ENCODE results near the gene FALEC. TPM values are rescaled to one million over a fixed set of nuclear protein-coding genes. Genes with fewer than 3 reads are reported as not detected.

FALEC gene
- polyA plus RNA-seq, 1 donor from 2014 or later: not detected

DNA sequence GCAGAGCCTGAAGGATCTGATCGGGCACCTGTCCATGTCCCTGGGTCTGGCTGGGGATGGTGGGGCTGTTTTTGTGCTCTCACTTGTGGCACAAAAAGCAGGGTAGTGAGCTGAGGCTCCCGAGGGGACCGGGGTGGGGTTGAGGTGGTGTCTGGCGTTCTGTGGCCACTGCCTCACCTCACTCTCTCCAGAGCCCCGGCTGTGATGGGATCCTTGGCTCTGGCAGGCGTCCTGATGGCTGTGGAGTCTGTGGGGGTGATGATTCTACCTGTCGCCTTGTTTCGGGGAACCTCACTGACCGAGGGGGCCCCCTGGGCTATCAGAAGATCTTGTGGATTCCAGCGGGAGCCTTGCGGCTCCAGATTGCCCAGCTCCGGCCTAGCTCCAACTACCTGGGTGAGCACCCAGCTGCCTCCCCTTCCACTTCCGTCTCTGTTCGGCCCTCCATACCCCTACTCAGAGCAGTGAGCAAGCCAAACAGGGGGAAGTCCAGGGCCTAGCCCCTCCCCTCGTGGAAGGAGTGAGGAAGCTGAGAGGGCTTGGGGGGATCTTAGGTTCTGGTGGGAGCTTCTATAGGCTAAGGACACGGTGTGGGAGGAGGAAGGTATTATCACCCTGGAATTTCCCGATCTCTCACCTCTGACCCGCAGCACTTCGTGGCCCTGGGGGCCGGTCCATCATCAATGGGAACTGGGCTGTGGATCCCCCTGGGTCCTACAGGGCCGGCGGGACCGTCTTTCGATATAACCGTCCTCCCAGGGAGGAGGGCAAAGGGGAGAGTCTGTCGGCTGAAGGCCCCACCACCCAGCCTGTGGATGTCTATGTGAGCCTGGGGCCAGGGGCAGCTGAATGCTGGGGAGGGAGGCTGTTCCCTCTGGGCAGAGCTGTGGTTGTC lies 40.7 kb downstream of the FALEC start:
- H2AFZ ChIP-seq (ENCODE audit: low read depth, low read length): no peak overlapping the region
- no peaks in the 10 kb centered on the region for H3K27me3 ChIP-seq (ENCODE audit: insufficient read depth, low read depth, low read length)
- H3K9ac ChIP-seq (ENCODE audit: low read length): no peak overlapping the region
- no peaks in the 10 kb centered on the region for H3K9me2 ChIP-seq (ENCODE audit: insufficient read depth, low read length)
- H3K9me3 ChIP-seq (ENCODE audit: low read length): no peaks in the 10 kb centered on the region
- no peaks in the 10 kb centered on the region for H3K79me2 ChIP-seq (replicated peaks; ENCODE audit: insufficient read depth, low read length)
- no peaks in the 10 kb centered on the region for H3K36me3 ChIP-seq (ENCODE audit: insufficient read depth, low read length)
- no peaks in the 10 kb centered on the region for H4K20me1 ChIP-seq (ENCODE audit: insufficient read depth)
- TF ChIP-seq, protein P1, sequence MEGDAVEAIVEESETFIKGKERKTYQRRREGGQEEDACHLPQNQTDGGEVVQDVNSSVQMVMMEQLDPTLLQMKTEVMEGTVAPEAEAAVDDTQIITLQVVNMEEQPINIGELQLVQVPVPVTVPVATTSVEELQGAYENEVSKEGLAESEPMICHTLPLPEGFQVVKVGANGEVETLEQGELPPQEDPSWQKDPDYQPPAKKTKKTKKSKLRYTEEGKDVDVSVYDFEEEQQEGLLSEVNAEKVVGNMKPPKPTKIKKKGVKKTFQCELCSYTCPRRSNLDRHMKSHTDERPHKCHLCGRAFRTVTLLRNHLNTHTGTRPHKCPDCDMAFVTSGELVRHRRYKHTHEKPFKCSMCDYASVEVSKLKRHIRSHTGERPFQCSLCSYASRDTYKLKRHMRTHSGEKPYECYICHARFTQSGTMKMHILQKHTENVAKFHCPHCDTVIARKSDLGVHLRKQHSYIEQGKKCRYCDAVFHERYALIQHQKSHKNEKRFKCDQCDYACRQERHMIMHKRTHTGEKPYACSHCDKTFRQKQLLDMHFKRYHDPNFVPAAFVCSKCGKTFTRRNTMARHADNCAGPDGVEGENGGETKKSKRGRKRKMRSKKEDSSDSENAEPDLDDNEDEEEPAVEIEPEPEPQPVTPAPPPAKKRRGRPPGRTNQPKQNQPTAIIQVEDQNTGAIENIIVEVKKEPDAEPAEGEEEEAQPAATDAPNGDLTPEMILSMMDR (IDR thresholded peaks at IDR 0.05; ENCODE audit: poor library complexity, severe bottlenecking): no peak
- TF ChIP-seq RAD21 (conservative IDR thresholded peaks at IDR 0.05) (no peak), SMC3 (conservative IDR thresholded peaks at IDR 0.05; ENCODE audit: poor library complexity) (no peak), TAF1 (IDR thresholded peaks at IDR 0.05; ENCODE audit: low read depth) (no peak), POLR2AphosphoS5 (IDR thresholded peaks at IDR 0.05) (no peak), EZH2 (IDR thresholded peaks at IDR 0.05; ENCODE audit: borderline replicate concordance, insufficient read depth, low read length, poor library complexity, severe bottlenecking) (no peak), MXI1 (conservative IDR thresholded peaks at IDR 0.05; ENCODE audit: poor library complexity, severe bottlenecking) (no peak), EP300 (conservative IDR thresholded peaks at IDR 0.05; ENCODE audit: poor library complexity, severe bottlenecking) (no peak)
- TF ChIP-seq, protein P2, sequence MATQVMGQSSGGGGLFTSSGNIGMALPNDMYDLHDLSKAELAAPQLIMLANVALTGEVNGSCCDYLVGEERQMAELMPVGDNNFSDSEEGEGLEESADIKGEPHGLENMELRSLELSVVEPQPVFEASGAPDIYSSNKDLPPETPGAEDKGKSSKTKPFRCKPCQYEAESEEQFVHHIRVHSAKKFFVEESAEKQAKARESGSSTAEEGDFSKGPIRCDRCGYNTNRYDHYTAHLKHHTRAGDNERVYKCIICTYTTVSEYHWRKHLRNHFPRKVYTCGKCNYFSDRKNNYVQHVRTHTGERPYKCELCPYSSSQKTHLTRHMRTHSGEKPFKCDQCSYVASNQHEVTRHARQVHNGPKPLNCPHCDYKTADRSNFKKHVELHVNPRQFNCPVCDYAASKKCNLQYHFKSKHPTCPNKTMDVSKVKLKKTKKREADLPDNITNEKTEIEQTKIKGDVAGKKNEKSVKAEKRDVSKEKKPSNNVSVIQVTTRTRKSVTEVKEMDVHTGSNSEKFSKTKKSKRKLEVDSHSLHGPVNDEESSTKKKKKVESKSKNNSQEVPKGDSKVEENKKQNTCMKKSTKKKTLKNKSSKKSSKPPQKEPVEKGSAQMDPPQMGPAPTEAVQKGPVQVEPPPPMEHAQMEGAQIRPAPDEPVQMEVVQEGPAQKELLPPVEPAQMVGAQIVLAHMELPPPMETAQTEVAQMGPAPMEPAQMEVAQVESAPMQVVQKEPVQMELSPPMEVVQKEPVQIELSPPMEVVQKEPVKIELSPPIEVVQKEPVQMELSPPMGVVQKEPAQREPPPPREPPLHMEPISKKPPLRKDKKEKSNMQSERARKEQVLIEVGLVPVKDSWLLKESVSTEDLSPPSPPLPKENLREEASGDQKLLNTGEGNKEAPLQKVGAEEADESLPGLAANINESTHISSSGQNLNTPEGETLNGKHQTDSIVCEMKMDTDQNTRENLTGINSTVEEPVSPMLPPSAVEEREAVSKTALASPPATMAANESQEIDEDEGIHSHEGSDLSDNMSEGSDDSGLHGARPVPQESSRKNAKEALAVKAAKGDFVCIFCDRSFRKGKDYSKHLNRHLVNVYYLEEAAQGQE (IDR thresholded peaks at IDR 0.05; ENCODE audit: borderline replicate concordance): no peak
- no peak overlapping the region for H3K4me3 ChIP-seq (ENCODE audit: low read length)
- no peak overlapping the region for H3K27ac ChIP-seq (ENCODE audit: low read length)
- H3F3A ChIP-seq (ENCODE audit: insufficient read depth, low read length, poor library complexity, severe bottlenecking): no peaks in the 10 kb centered on the region
- H3K4me2 ChIP-seq (ENCODE audit: low read length): no peak overlapping the region

DNA sequence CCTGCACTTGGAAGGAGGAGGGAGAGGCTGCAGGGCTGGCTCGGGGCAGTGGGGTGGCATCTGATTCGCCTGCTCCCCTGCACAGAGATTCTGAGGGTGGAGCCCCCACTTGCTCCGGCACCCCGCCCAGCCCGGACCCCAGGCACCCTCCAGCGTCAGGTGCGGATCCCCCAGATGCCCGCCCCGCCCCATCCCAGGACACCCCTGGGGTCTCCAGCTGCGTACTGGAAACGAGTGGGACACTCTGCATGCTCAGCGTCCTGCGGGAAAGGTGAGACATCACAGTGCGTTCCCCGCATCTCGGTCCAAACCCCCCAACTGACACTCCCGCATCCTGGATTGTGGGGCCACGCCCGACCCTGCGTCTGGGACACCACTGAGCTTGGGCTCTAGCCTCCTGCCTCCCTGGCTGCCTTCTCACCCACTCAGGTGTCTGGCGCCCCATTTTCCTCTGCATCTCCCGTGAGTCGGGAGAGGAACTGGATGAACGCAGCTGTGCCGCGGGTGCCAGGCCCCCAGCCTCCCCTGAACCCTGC lies 41.6 kb downstream of the FALEC start:
- H3K9me2 ChIP-seq (ENCODE audit: insufficient read depth, low read length): no peaks in the 10 kb centered on the region
- H3K79me2 ChIP-seq (replicated peaks; ENCODE audit: insufficient read depth, low read length): no peaks in the 10 kb centered on the region
- no peaks in the 10 kb centered on the region for H3K36me3 ChIP-seq (ENCODE audit: insufficient read depth, low read length)
- no peak overlapping the region for H3K9ac ChIP-seq (ENCODE audit: low read length)
- no peak overlapping the region for H3K4me2 ChIP-seq (ENCODE audit: low read length)
- no peaks in the 10 kb centered on the region for H4K20me1 ChIP-seq (ENCODE audit: insufficient read depth)
- no peaks in the 10 kb centered on the region for H3K9me3 ChIP-seq (ENCODE audit: low read length)
- no peaks in the 10 kb centered on the region for H3F3A ChIP-seq (ENCODE audit: insufficient read depth, low read length, poor library complexity, severe bottlenecking)
- no peak overlapping the region for H3K4me3 ChIP-seq (ENCODE audit: low read length)
- TF ChIP-seq TAF1 (IDR thresholded peaks at IDR 0.05; ENCODE audit: low read depth) (no peak), EP300 (conservative IDR thresholded peaks at IDR 0.05; ENCODE audit: poor library complexity, severe bottlenecking) (no peak), MXI1 (conservative IDR thresholded peaks at IDR 0.05; ENCODE audit: poor library complexity, severe bottlenecking) (no peak), POLR2AphosphoS5 (IDR thresholded peaks at IDR 0.05) (no peak), RAD21 (conservative IDR thresholded peaks at IDR 0.05) (no peak), SMC3 (conservative IDR thresholded peaks at IDR 0.05; ENCODE audit: poor library complexity) (no peak), EZH2 (IDR thresholded peaks at IDR 0.05; ENCODE audit: borderline replicate concordance, insufficient read depth, low read length, poor library complexity, severe bottlenecking) (no peak)
- TF ChIP-seq, protein P1 (IDR thresholded peaks at IDR 0.05; ENCODE audit: poor library complexity, severe bottlenecking): no peak
- TF ChIP-seq, protein P2 (IDR thresholded peaks at IDR 0.05; ENCODE audit: borderline replicate concordance): no peak
- no peaks in the 10 kb centered on the region for H3K27me3 ChIP-seq (ENCODE audit: insufficient read depth, low read depth, low read length)
- no peak overlapping the region for H3K27ac ChIP-seq (ENCODE audit: low read length)
- no peak overlapping the region for H2AFZ ChIP-seq (ENCODE audit: low read depth, low read length)
